Dedifferentiated amniotic fluid mesenchymal stem cell (primary cell): ENCODE data around the gene TAS2R31.
"Not testable (repeated sequence)": the region's sequence is repeated elsewhere in the genome, so short reads cannot be mapped to it uniquely, and the experiment has no call there.

Source experiments
- DNase-seq: peaks from one replicate; pipeline ENCODE4 v3.0.0-alpha.2; 2016; ENCODE audit errors: extremely low spot score

The TAS2R31 gene, protein sequence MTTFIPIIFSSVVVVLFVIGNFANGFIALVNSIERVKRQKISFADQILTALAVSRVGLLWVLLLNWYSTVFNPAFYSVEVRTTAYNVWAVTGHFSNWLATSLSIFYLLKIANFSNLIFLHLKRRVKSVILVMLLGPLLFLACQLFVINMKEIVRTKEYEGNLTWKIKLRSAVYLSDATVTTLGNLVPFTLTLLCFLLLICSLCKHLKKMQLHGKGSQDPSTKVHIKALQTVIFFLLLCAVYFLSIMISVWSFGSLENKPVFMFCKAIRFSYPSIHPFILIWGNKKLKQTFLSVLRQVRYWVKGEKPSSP

DNA sequence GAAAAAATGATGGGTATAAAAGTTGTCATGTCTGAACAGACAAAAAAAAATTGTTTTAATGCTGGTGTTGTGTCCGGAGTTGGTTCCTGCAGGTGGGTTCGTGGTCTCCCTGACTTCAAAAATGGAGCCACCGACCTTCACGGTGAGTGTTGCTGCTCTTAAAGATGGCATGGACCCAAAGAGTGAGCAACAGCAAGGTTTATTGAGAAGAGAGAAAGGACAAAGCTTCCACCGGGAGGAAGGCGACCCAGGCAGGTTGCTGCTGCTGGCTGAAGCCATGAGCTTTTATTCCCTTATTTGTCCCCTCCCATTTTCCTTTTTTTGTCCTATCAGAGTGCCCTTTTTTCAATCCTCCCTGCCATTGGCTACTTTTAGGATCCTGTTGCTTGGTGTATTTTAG lies at the start of gene TAS2R31:
TSS of gene TAS2R31 (minus strand) at position 101 of the 400 bp plus-strand sequence. CDS start at position 29, 72 bp downstream.
- DNase-seq, result no peak

DNA sequence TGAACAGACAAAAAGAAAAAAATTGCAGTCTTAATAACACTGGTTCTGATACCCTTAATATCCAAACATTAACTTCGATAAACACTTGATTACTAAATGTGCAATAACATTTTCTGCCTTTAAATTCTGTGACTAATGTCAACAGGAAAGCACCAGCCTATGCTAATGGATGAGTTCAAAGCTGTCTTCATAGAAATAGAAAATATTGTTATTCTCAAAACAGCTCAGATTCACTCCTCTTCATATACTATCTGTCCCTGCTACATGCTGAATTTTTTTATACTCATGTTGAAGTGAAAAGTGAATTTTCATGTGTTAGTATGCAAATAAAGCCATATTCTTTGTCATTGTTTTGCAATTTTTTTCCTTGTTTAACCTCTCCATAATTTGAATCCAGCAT lies 47.0 kb upstream of the TAS2R31 start:
- no peak for DNase-seq

DNA sequence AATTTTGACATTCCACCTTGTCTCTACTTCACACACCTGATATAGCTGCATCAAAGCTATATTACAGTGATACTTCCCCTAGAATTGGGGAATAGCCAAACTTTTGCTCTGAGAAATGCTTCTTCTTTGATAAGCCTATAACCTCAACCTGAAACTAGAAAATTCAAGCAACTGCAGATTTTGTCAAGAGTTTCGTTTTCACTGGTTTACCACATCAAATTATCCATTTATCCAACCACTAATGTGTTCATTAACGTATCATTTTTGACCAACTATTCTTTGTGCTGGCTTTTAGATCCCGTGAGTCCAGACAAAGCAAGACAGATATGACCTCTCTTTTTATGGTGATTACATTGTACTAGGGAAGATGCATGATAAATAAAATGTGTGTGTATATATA lies 44.4 kb upstream of the TAS2R31 start:
- DNase-seq, result no peak

DNA sequence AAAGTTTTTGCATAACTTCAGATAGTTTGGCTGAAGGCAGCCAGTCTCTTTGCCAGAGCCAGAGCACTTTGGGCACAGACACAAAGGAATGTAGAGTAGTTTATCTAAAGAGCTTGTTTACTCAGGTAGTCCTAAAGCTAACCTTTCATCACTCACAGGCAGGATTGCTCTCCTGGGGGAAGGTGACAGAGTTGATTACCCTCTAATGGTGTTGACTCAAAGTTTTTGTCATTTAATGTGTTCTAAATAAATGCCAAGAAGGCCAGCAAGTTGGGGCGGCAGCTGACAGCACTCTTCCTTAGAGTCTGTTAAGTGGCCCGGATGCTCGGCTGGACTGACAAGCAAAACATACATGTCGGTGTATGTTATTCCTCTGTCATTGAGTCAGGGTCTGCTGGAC lies 40.2 kb upstream of the TAS2R31 start:
- DNase-seq, result no peak

DNA sequence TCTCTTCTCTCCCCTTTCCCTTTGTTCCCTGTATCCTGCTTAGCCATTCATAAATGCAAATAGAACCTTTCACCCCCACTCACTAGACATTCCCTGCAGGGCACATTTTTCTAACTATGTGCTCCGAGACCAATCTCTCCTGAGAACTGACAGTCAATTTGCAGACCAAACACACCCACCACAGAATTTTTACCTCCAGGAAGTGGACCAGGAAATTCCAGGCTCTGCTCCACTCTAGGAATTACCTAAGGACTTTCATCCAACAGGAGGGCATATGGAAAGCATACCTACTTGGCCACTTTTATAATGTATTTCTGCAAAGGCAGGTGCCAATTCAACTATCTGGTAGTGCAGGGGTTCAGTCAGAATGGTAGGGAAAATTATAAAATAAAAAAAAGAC lies 39.8 kb upstream of the TAS2R31 start:
- no peak for DNase-seq

DNA sequence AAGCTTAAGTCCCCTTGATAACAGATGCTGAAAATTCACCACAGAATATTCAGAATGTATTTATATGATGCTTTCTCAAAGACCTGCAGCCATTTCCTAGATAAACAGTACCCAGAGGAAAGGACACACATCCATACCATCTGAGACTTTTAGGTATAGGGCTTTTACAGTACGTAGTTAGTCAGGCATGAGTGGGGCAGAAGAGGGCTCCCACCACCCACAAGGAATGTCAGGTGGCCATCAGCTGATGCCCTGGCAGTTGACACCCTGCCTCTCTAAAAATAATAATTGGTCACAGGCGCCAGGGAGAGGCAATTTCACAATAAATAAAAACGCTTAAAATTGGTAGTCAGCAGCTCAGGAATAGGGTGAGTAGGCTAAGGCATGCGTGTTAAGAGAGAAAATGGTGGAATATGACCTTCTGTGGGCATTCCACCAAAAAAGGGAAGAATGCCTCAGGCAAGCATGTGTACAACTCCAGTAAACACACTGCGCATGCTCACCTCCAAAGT lies 38.7 kb upstream of the TAS2R31 start:
- DNase-seq, result no peak

DNA sequence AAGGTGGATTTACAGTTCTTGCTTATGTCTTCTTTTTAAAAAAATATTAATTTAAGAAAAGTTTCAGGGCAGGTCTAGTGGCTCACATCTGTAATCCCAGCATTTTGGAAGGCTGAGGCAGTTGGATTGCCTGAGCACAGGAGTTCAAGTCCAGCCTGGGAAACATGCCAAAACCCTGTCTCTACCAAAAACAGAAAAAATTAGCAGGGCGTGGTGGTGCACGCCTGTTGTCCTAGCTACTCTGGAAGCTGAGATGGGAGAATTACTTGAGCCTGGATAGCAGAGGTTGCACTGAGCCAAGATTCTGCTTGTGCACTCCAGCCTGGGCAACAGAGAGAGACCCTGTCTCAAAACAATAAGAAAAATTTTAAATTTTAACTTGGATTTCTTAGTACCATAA lies 36.3 kb upstream of the TAS2R31 start:
- DNase-seq, result no peak

DNA sequence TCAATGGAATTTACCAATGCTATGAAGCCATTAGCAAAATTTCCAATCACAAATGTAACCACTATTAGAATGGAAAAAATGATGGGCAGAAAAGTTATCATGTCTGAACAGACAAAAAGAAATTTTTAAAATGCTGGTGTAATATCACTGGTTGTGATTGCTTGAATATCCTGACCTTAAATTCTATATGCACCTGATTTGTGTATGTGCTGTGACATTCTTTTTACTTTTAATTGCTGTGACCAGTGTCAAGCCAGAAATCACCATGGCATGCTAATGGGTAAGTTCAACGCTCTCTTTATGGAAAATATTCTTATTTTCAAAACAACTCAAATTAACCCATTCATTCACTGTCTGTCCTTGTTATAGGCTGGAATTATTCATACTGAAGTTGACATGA lies 31.0 kb upstream of the TAS2R31 start, which contains the start of gene TAS2R46:
TSS of gene TAS2R46 (minus strand) at position 101 of the 400 bp plus-strand sequence. CDS start at position 101, 0 bp downstream.
- not testable (repeated sequence) for DNase-seq

DNA sequence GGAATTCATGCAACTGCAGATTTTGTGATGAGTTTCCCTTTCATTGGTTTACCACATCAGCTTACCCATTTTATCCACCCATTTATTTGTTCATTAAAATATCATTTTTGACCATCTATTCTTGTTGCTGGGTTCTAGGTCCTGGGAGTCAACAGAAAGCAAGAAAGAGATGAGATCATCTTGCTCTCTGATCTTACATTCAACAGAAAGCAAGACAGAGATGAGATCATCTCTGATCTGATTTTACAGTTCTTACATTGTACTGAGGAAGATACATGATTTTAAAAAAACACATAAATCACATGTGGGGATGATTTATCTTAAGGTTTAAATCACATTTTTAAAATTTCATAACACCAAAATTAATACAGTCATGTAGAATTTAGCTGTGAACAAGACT lies 28.6 kb upstream of the TAS2R31 start:
- DNase-seq, result no peak

DNA sequence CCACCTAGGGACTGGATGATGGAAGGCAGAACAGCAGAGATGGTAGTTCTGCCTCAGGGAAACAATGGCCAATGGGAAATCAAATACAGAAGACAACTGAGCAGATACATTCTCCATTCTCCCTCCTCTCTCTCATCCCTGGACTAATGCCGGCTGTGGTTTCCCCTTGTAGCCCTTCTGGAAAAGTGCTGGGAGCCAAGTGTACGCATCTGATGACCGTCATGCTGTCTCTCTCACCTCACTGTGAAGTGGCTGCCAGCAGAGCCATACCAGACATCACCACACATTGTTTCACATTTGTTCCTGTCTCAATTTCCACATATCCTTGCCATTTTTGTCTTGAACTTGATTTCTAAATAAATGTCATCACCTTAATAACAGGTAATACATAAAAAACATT lies 27.8 kb upstream of the TAS2R31 start:
- DNase-seq, result no peak

DNA sequence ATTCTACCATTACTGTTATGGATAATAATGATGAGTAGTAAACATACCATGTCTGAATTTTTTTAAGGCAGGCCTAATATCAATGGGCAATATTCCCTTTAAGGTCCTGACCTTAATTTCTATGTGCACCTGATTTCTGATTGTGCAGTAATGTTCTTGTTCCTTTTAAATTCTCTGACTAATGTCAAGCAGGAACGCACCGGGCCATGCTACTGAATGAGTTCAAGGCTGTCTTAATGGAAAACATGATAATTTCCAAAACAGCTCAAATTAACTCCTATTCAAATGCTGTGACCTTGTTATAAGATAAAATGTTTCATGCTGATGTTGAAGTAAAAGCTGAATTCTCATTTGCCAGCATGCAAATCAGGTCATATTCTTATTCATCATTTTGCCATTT lies 24.1 kb upstream of the TAS2R31 start:
- DNase-seq, result no peak

DNA sequence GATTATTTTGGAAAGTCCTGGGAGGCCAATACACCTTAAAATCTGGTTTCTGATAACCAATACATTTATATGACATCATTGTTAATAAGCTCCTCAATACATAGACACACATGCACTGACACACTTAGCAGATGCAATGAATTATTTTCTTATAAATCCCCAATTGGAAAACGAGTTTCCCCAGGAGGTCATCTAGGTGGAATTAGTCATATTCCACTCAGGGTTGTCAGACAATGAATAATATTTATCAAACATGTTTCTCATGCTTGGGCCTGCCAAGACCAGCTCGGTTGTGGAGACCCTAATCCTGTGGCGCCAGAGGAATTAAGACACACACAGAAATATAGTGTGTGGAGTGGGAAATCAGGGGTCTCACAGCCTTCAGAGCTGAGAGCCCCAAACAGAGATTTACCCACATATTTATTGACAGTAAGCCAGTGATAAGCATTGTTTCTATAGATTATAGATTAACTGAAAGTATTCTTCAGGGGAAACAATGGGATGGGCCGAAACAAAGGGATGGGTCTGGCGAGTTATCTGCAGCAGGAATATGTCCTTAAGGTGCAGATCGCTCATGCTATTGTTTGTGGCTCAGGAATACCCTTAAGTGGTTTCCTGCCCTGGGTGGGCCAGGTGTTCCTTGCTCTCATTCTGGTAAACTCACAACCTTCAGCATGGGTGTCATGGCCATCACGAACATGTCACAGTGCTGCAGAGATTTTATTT lies 18.8 kb upstream of the TAS2R31 start:
- DNase-seq, result not testable (repeated sequence)

DNA sequence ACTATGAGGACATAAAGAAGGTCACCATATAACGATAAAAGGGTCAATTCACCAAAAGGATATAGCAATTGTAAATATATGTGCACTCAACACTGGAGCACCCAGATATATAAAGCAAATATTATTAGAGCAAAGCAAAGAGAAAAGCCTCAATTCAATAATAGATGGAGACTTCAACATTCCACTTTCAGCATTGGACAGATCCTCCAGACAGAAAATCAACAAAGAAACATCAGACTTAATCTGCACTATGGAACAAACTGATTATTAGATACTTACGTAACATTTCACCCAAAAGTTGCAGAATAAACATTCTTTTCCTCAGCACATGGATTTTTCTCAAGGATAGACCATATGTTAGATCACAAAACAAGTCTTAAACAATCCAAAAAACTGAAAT lies 10.2 kb upstream of the TAS2R31 start:
- not testable (repeated sequence) for DNase-seq

DNA sequence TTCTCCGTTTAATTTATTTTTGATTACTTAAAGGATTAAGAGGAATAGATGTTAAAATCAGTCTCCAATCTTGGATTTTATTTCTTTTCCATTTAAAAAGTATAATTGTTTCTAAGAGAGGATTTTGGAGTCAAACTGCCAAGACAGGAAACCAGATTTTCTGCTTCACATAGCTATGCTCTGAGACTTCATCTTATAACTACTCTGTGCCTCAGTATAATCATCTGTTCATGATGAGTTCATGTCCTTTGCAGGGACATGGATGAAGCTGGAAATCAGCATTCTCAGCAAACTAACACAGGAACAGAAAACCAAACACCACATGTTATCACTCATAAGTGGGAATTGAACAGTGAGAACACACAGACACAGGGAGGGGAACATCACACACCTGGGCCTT lies 9.0 kb upstream of the TAS2R31 start:
- no peak for DNase-seq

DNA sequence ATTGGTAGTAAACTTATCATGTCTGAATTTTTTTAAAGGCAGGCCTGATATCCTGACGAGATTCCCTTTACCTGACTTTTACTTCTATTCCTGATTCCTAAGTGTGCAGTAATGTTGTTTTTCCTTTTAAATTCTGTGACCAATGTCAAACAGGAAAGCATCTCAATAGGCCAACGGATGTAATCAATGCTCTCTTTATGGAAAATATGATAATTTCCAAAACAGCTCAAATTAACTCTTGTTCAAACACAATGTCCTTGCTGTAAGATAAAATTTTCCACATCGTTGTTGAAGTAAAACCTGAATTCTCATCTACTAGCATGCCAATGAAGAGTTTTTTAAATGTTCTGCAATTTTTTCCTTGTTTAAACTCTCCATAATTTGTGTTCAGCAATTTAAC lies 8.0 kb upstream of the TAS2R31 start:
- no peak for DNase-seq

DNA sequence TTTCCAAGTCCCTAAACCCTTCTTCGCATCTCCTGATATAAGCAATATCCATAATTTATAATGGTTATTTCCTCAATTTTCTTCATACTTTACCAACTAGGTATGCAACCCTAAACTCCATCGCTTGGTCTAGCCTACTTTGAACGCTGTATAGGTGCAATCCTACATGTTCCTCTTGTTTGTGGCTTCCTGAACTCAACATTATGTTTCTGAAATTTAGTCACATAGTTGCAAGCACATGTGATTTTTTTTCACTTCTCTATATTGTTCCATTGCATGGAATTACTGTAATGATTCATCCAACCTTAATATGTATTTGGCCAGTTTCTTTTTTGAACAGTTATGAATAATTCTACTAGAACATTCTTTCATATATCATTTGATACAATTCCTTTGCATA lies 2.8 kb upstream of the TAS2R31 start:
- DNase-seq, result not testable (repeated sequence)

DNA sequence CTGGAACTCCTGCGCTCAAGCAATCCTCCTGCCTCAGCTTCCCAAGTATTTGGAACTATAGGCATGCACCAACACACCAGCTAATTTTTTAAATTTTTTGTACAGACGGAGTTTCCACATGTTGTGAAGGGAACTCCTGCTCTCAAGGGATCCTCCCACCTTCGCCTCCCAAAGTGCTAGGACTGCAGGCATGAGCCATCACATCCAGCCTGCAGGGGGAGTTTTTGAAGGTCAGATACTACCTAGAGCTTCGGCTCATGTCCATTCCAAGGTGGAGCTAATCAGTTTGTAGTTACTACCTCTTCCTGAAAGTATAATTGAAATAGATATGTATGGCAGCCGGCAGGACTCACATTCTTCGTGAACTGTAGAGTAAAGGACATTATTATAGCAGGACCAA lies 5.1 kb downstream of the TAS2R31 start:
- DNase-seq, result no peak

DNA sequence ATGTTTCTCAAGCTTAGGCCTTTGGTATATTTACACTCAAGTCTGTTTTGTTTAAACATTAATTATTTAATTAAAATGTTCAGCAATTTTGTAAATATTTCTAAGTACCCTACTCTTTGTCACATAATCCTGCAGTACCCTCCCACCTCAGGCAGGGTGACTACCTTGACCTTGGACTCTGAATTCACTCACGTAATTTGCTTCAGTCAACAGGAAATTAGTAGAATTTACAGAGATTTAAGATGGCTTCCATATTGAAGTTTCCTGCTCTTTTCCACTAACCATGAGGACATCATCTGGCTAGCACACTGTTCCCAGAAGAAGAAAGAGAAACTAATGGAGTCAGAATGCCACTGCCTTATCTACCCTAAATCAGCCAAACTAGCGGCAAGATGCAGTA lies 7.8 kb downstream of the TAS2R31 start:
- no peak for DNase-seq

DNA sequence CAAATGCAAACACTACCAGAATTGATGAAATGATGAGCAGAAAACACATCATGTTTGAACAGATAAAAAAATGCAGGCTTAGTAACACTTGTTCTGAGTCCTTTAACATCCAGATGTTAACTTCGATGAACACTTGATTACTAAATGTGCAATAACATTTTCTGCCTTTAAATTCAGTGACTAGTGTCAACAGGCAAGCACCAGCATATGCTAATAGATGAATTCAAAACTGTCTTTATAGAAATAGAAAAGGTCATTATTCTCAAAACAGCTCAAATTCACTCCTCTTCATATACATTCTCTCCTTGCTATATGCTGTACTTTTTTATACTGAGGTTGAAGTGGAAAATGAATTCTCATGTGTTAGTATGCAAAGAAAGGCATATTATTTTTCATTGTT lies 8.7 kb downstream of the TAS2R31 start, which contains the start of gene TAS2R19:
TSS of gene TAS2R19 (minus strand) at position 101 of the 400 bp plus-strand sequence. CDS start at position 52, 49 bp downstream.
- DNase-seq, result no peak

DNA sequence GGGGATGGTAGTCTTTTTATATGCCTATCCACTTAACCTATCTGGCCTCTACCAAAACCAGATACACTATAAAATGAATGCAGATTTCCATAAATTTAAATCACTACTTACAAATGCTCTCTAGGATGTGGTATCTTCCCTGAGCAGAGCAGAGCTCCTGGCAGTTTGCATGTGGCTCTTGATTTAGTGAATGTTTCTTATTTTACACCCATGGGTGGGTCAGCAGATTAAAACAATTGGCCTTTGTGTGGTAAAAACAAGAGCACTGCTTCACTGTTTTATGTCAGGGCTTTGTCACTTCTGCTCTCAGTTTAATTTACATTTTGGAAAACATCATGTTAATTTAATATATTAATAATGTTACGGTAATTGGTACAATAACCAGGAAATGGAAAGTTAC lies 14.3 kb downstream of the TAS2R31 start:
- no peak for DNase-seq

DNA sequence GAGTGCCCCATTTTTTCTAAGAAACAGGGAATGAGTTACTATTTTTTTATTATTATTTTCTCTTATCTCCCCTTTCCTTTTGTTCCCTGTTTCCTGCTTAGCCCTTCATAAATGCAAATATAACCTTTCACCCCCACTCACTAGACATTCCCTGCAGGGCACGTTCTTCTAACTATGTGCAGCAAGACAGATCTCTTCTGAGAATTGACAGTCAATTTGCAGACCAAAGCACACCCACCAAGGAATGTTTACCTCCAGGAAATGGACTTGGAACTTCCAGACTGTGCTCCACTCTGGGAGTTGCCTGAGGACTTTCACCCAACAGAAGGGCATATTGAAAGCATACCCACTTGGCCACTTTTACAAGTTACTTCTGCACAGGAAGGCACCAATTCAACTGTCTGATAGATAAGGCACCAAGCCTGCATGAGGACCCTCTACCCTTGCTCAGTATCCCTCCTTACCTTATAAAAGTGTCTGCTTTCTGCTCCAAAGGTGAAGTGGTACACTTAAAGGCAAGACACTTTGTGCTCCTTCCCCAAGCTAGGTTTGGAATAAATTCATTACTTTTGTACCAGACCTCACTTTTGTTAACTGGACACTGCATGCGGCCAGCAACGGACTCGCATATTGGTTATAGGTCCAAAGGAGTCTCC lies 15.3 kb downstream of the TAS2R31 start:
- no peak for DNase-seq

DNA sequence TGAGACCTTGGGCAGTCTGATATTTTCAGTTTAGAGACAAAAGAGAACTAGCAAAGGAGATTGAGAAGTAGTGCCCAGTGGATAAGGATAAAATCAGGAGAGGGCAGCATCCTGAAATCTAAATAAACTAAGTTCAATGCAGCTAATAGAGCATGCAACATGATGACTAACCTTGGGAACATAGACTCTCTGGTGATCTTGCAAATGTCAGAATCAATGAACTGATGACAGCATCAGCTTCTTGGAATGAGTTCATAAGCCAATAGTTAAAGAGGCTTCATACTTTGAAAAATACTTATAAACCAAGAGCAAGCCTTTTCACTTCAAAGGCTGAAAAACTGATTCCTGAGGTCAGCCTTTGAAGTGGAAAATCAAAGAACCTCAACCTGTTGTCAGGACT lies 17.0 kb downstream of the TAS2R31 start:
- DNase-seq, result no peak
